Measurements from ENCODE around the gene TRIM50.
"Not testable (repeated sequence)": the region's sequence is repeated elsewhere in the genome, so short reads cannot be mapped to it uniquely, and the experiment has no call there.

TRIM50 gene

DNA sequence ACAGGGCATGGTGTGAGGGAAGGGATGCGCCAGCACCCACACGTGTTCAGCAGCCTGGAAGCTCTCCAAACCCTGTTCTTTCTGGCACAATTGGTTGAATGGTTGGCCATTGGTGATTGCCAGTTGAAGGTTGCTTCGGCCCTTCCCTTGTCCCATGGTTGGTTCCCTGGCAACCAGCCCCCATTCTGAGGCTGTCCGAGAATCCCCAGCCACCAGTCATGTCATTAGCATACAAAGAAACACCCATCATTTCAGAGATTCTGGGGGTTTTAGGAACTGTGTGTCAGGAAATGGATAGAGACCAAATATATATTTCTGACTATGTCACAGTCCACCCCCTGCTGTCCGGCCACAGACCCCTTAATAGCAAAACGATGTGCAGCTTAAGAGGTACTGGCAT is 21.9 kb upstream of the TRIM50 start:
- DNase-seq, result no peak

DNA sequence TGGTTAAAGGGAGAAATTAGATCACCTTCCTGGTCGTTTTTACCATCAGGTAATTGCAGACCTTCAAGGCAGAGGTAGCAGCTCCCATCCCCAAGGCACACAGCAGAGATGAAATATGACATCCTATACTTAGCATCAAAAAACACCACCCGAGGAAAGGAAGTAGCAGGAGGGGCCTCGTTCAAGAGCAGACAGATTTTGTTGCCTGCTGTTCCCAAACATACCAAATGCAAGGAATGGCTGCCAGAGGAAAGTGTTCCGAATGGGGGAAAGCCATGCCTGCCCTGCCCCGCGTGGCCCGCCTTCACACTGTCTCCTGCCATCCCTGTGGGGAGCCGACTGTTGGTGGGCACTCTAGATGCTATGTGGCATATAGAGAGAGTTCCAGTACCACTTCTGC is 18.1 kb upstream of the TRIM50 start:
- peak in 1 of 3 experiments; percentile 49 for DNase-seq

GRCh38 chr7:73345538-73345937 is 17.7 kb upstream of the TRIM50 start:
- no peak for DNase-seq

DNA sequence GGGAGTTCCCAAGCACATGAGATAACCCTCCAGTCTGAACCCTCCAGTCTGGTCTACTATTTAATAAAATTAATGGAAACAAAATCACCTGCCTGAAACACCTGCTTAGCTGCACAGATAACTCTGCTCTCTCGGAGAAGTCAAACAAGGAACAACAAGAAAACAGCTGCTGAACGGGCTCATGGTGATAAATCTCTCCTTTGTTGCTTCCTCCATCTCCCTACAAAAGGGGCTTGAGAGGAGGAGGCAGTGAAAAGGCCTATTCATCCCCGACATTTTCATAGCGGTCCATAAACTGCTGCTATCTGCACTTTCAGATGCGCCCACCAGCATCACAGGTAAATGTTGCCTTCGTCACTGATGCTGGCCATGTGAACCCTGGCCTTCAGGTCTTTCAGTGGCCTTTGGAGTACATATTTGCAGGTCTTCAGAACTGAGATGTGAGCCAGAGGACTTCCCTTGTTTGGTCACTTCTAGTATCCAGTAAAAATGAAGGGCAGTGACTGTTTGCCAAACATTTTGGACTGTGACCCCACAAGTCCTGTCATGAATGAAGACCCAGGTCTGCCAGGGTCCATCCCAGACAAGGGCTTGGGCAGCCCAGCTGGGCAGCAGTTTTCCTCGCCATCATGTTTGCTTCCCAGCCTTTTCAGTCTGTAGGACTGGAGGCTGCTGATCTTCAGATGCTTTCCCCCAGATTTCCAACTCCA is 15.9 kb upstream of the TRIM50 start:
- DNase-seq, result peak in 2 of 3 experiments; percentile 44 to 81

DNA sequence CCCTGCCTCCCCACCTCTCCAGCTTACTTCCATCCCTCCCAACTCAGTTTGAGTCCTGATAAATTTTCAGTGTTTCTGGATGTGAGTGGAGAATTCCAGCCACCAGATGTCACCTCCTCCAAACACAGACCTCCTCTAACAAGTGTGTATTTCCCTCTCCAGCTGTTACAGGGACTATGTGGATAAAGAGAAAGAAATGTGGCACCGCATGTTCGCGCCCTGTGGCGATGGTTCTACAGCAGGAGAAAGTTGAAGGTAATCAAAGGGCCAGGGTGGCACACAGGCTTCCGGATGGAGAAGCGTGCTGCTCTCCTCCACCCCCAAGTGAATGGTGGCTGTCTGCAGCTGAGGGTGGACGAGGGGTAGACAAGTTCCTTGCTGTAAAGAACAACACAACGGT is 14.8 kb upstream of the TRIM50 start:
- peak; percentile 20 to 68 (median 27) for DNase-seq

DNA sequence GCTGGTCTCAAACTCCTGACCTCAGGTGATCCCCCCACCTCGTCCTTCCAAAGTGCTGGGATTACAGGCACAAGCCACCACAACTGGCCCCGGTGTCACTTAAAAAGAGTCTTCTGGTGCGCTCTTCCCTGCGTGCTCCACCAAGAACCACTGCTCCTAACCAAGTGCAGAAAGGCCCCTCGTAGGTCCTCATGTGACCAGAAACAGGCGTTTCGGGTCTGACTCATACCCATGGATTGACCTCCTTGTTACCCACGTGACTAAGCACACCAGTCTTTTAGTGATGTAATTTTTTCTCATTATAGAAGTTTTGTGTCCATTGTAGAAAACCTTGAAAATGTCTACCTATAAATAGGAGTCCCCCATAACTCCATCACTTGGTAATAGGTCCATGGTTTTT is 14.0 kb upstream of the TRIM50 start:
- DNase-seq, result no peak

DNA sequence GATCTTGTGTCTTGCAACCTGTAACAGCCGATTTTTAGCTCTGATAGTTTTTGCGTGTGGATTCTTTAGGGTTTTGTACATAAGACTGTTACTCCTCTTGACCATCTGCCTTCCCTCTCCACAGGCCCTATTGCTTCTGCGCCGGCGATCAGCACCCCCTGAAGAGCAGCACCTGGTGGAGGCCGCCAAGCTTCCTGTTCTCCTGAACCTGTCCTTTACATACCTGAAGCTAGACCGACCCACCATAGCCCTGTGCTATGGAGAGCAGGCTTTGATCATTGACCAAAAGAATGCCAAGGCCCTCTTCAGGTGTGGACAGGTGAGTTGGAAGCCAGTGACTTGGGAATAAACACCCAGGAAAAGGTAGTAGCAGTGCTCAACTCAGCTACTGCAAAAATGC is 12.6 kb upstream of the TRIM50 start:
- DNase-seq, result peak in 2 of 3 experiments; percentile 16 to 63

GRCh38 chr7:73338321-73338720 is 10.4 kb upstream of the TRIM50 start:
- DNase-seq, result no peak

GRCh38 chr7:73332447-73332846 is 4.6 kb upstream of the TRIM50 start:
- no peak for DNase-seq

- no peak for DNase-seq
Measured at GRCh38 chr7:73330772-73331171, 2.9 kb upstream of the TRIM50 start.

GRCh38 chr7:73329861-73330581 is 2.1 kb upstream of the TRIM50 start:
- DNase-seq, result peak in 1 of 3 experiments; percentile 21

GRCh38 chr7:73328696-73329095 is 814 bp upstream of the TRIM50 start:
- DNase-seq, result no peak

DNA sequence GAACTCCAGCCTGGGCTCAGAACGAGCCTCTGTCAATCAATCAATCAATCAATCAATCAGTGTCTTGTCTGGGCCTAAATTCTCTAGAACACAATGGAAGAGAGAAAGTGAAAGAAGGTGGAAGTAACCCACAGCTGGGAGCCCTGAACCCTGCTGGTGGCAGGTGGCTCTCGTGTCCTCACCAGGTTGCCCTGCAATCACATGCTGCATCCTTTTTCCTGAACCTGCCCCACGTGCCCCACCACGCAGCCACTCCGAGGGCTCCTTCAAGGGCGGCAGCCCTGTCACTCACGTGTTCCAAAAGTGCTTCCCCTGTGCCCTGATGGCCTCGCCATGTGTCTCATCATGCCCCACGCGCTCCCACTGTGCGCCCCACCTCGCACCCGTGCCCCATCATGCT is 433 bp downstream of the TRIM50 start:
- DNase-seq, result not testable (repeated sequence)

GRCh38 chr7:73325424-73325823 is 2.5 kb downstream of the TRIM50 start:
- peak in 1 of 3 experiments; percentile 10 for DNase-seq

DNA sequence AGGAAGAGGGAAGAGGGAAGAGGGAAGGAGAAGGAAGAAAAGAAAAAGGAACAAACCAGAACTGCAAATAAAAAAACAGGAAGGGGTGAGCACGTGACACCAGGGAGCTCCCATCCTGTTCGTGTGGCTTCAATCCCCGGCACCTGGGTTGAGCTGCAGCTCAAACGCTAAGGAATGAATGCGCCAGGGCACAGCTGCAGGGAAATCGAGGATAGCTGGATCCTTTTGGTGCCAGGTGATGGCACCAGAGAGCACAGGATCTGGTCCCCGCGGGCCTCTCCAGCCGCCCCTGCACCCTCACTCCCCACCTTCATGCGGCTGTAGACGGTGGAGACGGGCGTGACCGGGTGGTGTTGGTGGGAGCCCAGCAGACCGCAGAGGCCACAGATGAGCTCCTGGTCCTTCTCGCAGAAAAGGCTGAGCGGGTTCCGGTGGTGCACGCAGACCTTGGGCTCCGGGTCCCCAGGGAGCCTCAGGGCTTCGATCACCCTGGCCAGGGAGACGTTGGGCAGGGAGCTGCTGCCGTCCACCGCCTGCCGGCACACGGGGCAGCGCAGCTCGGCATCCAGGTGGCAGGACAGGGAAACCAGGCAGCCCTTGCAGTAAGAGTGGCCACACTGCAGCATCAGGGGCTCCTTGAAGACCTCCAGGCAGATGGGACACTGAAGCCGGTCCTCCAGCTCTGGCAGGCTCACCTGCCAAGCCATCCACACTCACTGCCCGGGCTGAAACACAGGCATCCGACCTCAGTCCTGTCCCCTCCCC is 3.6 kb downstream of the TRIM50 start:
- DNase-seq, result peak; percentile 48 to 87 (median 61)

DNA sequence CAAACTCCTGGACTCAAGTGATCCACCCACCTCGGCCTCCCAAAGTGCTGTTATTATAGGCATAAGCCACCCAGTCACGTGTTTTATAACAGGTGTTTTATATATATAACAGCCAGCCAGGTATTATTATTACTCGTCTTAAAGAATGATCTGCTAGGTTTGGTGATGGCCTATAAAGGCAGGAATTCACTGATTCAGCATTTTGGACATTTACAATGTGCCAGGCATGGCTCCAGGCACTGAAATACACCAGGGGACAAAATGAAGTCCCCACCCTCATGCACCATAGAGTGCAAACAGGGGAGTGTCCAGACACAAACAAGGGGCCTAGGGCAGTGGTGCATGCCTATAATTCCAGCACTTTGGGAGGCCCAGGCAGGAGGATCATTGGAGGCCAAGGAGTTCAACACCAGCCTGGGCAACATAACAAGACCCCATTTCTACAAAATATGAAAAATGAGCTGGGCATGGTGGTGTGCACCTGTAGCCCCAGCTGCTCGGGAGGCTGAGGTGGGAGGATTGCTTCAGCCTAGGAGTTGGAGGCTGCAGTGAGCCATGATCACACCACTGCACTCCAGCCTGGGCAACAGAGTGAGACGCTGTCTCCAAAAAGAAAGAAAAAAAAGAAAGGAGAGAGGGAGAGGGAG is 4.3 kb downstream of the TRIM50 start:
- not testable (repeated sequence) for DNase-seq

- not testable (repeated sequence) for DNase-seq
Measured at GRCh38 chr7:73320009-73320408, 7.9 kb downstream of the TRIM50 start.

- not testable (repeated sequence) for DNase-seq
Measured at GRCh38 chr7:73319541-73319940, 8.3 kb downstream of the TRIM50 start.

DNA sequence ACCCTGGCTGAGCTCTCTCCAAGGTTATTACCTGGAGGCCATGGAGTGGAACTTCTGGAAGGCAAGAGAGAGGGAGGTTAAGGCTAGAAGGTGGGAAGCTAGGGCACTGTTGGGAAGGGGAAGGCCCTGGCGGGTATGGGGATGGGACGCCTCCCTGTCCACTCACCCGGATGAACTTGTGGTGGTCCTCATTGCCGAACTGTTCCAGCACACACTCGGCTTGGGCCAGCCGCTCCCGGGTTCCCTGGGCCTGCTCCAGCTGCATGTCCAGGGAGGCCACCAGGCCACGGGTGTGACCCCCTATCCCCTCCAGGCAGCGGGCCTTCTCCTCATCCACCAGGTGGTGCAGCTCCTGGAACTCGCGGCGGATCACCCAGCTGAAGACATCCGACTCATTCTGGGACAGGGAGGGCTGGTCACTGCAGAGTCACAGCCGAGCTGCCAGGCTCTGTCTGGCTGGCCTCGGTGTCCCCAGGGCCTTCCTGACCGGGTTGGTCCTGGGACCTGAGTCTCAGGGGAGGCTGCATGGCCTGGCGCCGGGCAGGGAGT is 9.2 kb downstream of the TRIM50 start:
- DNase-seq, result not testable (repeated sequence)

- no peak for DNase-seq
Measured at GRCh38 chr7:73316521-73316920, 11.4 kb downstream of the TRIM50 start.

DNA sequence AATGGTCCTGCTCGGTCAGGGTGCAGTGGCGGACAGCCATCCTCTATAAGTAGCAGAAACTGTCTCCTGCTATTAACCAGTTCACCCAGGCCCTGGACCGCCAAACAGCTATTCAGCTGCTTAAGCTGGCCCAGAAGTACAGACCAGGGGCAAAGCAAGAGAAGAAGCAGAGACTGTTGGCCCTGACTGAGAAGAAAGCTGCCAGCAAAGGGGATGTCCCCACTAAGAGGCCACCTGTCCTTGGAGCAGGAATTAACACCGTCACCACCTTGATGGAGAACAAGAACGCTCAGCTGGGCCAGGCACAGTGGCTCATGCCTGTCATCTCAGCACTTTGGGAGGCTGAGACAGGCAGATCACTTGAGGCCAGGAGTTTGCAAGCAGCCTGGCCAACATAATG is 13.6 kb downstream of the TRIM50 start:
- DNase-seq, result no peak

DNA sequence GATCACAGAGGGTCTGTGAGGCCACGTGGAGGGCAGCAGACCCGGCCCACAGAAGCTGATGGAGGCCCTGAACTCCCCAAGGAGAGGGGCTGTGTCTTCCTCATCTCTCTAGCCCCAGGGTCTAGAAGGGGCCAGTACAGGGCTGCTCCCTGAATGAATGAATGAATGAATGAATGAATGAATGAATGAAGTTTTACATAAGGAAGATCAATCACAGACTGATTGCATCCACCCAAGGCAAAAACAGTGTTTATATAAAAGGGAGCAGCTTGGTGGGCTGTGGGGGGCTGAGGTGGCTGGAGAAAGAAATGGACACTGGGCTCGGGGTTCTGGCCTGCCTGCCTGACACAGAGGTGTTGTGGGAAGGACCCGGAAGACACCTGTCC is 14.4 kb downstream of the TRIM50 start:
- DNase-seq, result no peak
